Left renal pelvis (tissue), 4 donors: ENCODE data around the gene REEP6. TPM values are rescaled to one million over a fixed set of nuclear protein-coding genes. Genes with fewer than 3 reads are reported as not detected.

Source experiments
- DNase-seq, 4 donors: peaks; one replicate each; pipeline ENCODE4 v3.0.0-alpha.2; 2013; ENCODE audit warnings: low read depth in 4 of 4, low spot score in 3 of 4
- polyA plus RNA-seq, 4 donors: library from polyadenylated mRNA; unstranded; fragments of 120-200 nt; gene quantifications; one replicate each; pipeline ENCODE4 v1.2.1, GENCODE V29; 2013; ENCODE audit not compliant: insufficient read length in 4 of 4

Gene REEP6
- polyA plus RNA-seq, 4 donors, result 2.2 to 23.5 (median 14.0) TPM

- DNase-seq, result no peak
These were observed 49.5 kb downstream of the REEP6 start for GRCh38 chr19:1540365-1540925.

Other genes with a start within 250 kb of the REEP6 start
- gene ATP5F1D, start 249.4 kb upstream of the REEP6 start, polyA plus RNA-seq, result 100 to 1,000 TPM in 1 of 4 donors, 10 to 100 TPM in 3; 56.5 to 155 (median 92.1) TPM
- 10 to 100 TPM; 45.4 to 73.1 (median 48.0) TPM for gene MIDN, start 242.6 kb upstream of the REEP6 start, polyA plus RNA-seq
- gene CIRBP, start 221.8 kb upstream of the REEP6 start, polyA plus RNA-seq, result 100 to 1,000 TPM; 704 to 940 (median 807) TPM
- 10 to 100 TPM; 13.3 to 29.7 (median 15.8) TPM for gene FAM174C, start 215.7 kb upstream of the REEP6 start, polyA plus RNA-seq
- 1 to 10 TPM; 1.8 to 4.6 (median 3.1) TPM for gene EFNA2, start 205.3 kb upstream of the REEP6 start, polyA plus RNA-seq
- 10 to 100 TPM; 32.0 to 90.9 (median 46.4) TPM for gene NDUFS7, start 107.3 kb upstream of the REEP6 start, polyA plus RNA-seq
- gene GAMT, start 89.6 kb upstream of the REEP6 start, polyA plus RNA-seq, result 10 to 100 TPM; 24.2 to 37.3 (median 30.3) TPM
- 100 to 1,000 TPM in 1 of 4 donors, 10 to 100 TPM in 3; 61.7 to 103 (median 80.9) TPM for gene DAZAP1, start 83.6 kb upstream of the REEP6 start, polyA plus RNA-seq
- gene RPS15, start 52.8 kb upstream of the REEP6 start, polyA plus RNA-seq, result 100 to 1,000 TPM; 544 to 886 (median 605) TPM
- 1 to 10 TPM; 1.0 to 1.5 (median 1.2) TPM for gene APC2, start 41.1 kb upstream of the REEP6 start, polyA plus RNA-seq
- 10 to 100 TPM; 16.5 to 37.0 (median 21.9) TPM for gene C19orf25, start 12.0 kb upstream of the REEP6 start, polyA plus RNA-seq
- 1 to 10 TPM; 2.1 to 9.8 (median 5.2) TPM for gene PCSK4, start 831 bp upstream of the REEP6 start, polyA plus RNA-seq
- 1 to 10 TPM in 2 of 4 donors, under 1 TPM in 2; 0.79 to 2.5 (median 0.96) TPM for gene ADAMTSL5, start 21.8 kb downstream of the REEP6 start, polyA plus RNA-seq
- gene PLK5, start 32.9 kb downstream of the REEP6 start, polyA plus RNA-seq, result under 1 TPM; 0.11 to 0.70 (median 0.35) TPM
- gene MEX3D, start 77.1 kb downstream of the REEP6 start, polyA plus RNA-seq, result 10 to 100 TPM; 21.8 to 33.4 (median 31.2) TPM
- gene MBD3, start 101.7 kb downstream of the REEP6 start, polyA plus RNA-seq, result 10 to 100 TPM; 43.1 to 80.9 (median 44.9) TPM
- gene UQCR11, start 114.3 kb downstream of the REEP6 start, polyA plus RNA-seq, result 100 to 1,000 TPM in 2 of 4 donors, 10 to 100 TPM in 2; 86.3 to 159 (median 107) TPM
- gene TCF3, start 161.4 kb downstream of the REEP6 start, polyA plus RNA-seq, result 100 to 1,000 TPM; 104 to 127 (median 108) TPM